GM12801 (cell line): ENCODE results near the gene CELSR1.

Experiments used
- TF ChIP-seq, protein P1 (sequence below): IDR thresholded peaks from one replicate; pipeline ENCODE4 v1.5.1; 2011; ENCODE audit warnings: control low read depth; ENCODE audit not compliant: insufficient read length; ENCODE audit errors: extremely low read depth

CELSR1 gene

DNA sequence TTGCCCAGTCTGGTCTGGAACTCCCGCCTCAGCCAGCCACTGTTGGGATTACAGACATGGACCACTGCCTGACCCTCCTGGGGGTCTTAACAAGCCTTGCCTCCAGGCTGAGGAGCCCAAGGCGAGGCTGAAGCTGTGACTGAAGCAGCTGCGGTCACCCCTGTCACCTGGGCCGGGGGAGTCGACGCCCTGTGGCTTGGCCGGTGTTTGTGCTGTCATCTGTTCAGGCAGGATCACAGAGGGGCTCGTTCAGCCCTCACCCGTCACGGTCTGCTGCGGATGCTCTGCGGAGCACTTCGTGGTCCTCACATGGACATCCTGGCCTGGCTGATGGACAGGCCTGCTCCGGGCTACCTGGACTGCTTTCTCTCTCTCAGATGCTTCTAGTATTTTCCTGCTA, 178.1 kb downstream of the CELSR1 start:
- TF ChIP-seq, protein P1, sequence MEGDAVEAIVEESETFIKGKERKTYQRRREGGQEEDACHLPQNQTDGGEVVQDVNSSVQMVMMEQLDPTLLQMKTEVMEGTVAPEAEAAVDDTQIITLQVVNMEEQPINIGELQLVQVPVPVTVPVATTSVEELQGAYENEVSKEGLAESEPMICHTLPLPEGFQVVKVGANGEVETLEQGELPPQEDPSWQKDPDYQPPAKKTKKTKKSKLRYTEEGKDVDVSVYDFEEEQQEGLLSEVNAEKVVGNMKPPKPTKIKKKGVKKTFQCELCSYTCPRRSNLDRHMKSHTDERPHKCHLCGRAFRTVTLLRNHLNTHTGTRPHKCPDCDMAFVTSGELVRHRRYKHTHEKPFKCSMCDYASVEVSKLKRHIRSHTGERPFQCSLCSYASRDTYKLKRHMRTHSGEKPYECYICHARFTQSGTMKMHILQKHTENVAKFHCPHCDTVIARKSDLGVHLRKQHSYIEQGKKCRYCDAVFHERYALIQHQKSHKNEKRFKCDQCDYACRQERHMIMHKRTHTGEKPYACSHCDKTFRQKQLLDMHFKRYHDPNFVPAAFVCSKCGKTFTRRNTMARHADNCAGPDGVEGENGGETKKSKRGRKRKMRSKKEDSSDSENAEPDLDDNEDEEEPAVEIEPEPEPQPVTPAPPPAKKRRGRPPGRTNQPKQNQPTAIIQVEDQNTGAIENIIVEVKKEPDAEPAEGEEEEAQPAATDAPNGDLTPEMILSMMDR = no peak

DNA sequence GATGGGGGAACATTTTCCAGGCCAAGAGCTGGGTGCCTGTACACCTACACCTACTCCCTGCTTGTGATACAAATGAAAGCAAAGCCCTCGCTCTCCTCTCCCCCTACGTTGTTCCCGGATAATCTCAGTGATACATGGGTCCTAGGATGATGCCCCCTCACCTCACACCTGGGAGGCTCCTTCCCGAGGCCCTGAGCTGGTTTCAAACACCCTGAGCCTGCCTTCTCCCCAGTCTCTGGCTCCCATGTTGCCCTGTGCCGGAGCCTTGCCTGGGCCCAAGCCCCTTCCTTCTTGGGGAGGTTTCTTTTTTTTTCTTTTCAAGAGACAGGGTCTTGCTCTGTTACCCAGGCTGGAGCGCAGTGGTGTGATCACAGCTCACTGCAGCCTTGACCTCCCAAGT, 178.7 kb downstream of the CELSR1 start:
- TF ChIP-seq, protein P1 = no peak

DNA sequence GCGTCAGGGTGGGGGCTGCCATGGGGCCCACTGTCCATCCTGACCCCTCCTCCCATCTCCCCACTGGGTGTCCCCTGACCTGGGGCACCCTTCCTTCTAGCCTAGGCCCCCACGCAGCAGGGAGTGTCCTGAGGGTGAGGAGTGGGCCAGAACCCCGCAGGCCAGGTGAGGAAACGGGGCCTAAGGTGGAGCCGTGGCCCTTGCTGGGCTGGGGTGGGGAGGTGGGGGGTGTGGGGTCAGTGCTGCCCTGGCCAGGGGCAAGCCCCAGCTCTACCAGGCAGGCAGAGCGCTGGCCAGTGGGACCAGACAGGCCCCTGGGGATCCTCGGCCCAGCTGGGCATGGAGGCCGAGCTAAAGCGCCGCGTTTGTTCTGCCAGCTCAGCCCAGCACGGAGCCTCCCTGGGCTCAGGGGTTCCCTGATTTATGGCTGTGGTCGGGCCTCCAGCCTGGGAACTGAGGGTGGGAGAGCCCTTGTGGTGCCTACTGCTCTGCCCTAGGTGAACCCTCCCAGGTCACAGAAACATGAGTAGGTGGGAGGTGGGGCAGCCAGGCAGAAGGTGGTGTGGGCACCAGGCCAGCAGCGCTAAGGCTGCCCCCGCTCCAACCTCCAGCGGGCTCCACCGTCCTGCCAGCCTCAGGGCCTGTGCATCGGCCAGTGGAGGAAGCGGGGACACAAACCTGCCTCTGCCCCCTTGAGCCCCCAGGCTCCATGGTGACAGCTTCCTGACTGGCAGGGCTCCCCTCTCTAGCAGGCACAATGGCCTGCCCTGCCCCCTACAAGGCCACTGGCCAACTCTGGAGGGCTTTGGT, 179.5 kb downstream of the CELSR1 start:
- TF ChIP-seq, protein P1 = no peak

DNA sequence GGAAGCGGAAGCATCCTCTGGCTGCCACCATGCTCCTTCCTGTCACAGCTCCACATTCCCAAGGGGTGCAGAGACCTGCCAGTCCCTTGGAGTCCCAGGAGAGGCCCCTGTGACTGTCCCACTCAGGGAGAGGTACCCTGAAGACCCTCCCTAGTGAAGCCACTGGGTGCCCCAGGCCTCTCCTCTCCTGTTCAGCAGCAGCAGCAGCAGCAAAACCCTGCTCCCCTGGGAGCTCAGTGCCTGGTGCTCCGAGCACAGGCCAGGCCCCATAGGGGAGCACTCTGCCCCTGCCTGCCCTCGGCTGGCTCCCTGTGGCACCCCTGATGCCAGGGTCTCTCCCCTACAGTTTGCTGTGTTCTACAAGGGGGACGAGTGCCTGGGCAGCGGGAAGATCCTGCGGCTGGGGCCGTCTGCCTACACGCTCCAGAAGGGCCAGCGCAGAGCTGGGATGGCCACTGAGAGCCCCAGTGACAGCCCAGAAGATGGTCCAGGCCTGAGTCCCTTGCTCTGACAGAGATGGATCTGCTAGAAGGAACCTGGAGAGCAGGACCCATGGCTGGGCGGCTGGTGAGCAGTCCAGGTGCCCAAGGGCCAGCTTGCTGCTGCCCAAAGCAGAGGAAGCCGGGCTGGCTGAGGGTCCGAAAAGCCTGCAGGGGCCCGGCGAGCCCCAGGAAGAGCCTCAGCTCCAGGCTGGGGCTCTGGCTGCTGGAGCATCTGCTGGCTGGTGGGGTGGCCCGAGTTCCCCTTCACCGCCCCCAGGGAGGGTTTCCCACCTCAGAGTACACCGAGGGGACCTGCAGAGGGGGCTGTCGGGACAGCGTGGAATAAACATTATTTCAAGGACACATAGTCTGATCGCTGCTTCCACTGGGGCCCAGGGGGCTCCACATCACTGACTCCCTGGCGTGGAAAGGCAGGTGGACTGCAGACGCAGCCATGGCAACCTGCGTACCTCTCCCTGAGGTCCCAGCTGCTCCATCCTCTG, 180.6 kb downstream of the CELSR1 start:
- TF ChIP-seq, protein P1 = no peak

DNA sequence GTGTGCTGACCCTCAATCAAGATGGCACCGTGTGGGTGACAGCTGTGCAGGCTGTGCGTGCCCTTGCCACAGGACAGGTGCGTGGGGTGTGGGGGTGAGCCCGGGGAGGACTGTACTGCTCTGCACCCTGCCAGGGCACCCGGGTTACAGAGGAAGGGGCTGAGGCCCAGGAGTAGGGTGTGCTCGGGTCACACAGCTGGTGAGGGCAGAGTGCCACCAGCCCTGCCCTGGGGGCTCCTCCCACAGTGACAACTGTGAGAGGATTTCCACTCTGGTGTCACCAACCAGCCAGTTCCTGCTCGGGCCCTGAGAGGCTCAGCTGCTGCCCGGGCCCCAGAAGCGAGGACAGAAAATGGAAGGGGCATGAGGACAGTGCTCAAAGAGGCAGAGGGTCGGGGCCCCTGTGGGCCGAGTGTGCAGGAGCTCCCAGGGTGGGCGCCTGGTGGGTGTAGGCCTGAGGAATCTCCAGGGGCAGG, 181.4 kb downstream of the CELSR1 start:
- TF ChIP-seq, protein P1 = no peak

DNA sequence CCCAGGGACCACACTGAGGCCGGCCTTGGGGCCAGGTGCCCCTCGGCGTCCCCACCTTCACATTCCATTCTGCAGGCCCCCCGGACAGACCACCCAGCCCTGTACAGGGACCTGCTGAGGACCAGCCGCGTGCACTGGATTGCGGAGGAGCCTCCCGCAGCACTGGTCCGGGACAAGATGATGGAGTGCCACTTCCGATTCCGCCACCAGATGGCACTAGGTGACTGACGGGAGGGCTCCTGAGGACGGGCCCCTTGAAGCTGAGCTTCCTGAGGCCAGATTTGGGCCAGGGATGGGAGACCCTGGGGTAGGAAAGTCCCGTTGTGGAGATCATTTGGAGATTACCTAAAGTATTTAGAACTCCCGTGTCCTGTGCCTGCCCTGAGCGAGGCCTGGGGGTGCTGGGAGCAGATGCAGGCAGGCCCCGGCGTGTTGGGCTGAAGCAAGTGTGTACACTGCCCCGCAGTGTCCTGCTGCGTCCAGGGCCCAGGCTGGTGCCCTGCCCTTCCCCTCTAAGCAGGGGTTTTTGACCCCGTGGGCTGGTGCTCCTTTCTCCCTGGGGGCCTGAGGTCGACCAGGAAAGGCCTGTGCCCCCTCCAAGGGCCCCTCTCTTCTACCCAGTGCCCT, 181.9 kb downstream of the CELSR1 start:
- TF ChIP-seq, protein P1 = no peak

DNA sequence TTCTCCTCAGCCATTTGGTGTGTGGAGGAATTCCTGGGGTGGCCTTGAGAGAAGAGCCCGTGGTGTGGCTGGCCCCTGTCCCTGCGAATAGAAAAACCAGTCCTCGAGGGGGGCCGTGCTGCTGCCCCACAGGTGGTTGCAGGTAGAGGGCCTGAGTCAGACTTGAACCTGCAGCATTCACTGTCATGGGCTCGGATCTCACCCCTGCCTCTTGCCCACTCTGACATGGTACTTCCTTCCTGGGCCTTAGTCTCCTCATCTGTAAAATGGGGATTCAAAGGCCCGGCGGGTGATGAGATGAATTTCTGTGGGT, 182.5 kb downstream of the CELSR1 start:
- TF ChIP-seq, protein P1 = no peak
